NCI-H1436 treated with DMSO at 0.1 percent for 48 hours (cell line): ENCODE data around the gene RNF223.
"Not testable (repeated sequence)": the region's sequence is repeated elsewhere in the genome, so short reads cannot be mapped to it uniquely, and the experiment has no call there.

Source experiments
- DNase-seq: peaks from one replicate; lab custom pipeline; 2025; lab: John Stamatoyannopoulos, UW

The RNF223 gene

GRCh38 chr1:1109743-1110142, 35.6 kb upstream of the RNF223 start:
- no peak for DNase-seq

GRCh38 chr1:1106510-1107221, 32.6 kb upstream of the RNF223 start:
- no peak for DNase-seq

- DNase-seq, result not testable (repeated sequence)
These were observed 30.0 kb upstream of the RNF223 start for GRCh38 chr1:1104152-1104551.

- DNase-seq, result no peak
These were observed 27.4 kb upstream of the RNF223 start for GRCh38 chr1:1101503-1101902.

GRCh38 chr1:1100296-1100695, 26.2 kb upstream of the RNF223 start:
- DNase-seq, result no peak

GRCh38 chr1:1099506-1100183, 25.5 kb upstream of the RNF223 start:
- DNase-seq, result no peak

- no peak for DNase-seq
These were observed 24.7 kb upstream of the RNF223 start for GRCh38 chr1:1098681-1099421.

GRCh38 chr1:1096136-1096535, 22.0 kb upstream of the RNF223 start:
- not testable (repeated sequence) for DNase-seq

GRCh38 chr1:1094981-1095380, 20.9 kb upstream of the RNF223 start:
- DNase-seq, result no peak

GRCh38 chr1:1093610-1093943, 19.5 kb upstream of the RNF223 start:
- no peak for DNase-seq

GRCh38 chr1:1092894-1093609, 18.9 kb upstream of the RNF223 start:
- no peak for DNase-seq

GRCh38 chr1:1092149-1092855, 18.2 kb upstream of the RNF223 start:
- no peak for DNase-seq

GRCh38 chr1:1091344-1092148, 17.4 kb upstream of the RNF223 start:
- DNase-seq, result no peak

- no peak for DNase-seq
These were observed 16.6 kb upstream of the RNF223 start for GRCh38 chr1:1090424-1091343.

GRCh38 chr1:1089731-1090423, 15.8 kb upstream of the RNF223 start:
- DNase-seq, result no peak

- no peak for DNase-seq
These were observed 14.9 kb upstream of the RNF223 start for GRCh38 chr1:1088801-1089680.

- DNase-seq, result no peak
These were observed 14.1 kb upstream of the RNF223 start for GRCh38 chr1:1088029-1088800.
